Pulmonary artery endothelial cell (primary cell): Measurements from ENCODE around the gene EPB42. TPM values are rescaled to one million over a fixed set of nuclear protein-coding genes. Genes with fewer than 3 reads are reported as not detected.
"Not testable (repeated sequence)": the region's sequence is repeated elsewhere in the genome, so short reads cannot be mapped to it uniquely, and the experiment has no call there.

Source experiments
- DNase-seq: peaks from one replicate; pipeline ENCODE4 v3.0.0-alpha.2; 2011; ENCODE audit warnings: low read depth, low spot score
- total RNA-seq: library from RNA; depleted of rRNA; stranded (reverse); fragments of >200 nt; gene quantifications from 2 replicates; pipeline ENCODE4 v1.2.3, GENCODE V29; 2014

The EPB42 gene
- total RNA-seq, 1 donor from 2014 or later: not detected

DNA sequence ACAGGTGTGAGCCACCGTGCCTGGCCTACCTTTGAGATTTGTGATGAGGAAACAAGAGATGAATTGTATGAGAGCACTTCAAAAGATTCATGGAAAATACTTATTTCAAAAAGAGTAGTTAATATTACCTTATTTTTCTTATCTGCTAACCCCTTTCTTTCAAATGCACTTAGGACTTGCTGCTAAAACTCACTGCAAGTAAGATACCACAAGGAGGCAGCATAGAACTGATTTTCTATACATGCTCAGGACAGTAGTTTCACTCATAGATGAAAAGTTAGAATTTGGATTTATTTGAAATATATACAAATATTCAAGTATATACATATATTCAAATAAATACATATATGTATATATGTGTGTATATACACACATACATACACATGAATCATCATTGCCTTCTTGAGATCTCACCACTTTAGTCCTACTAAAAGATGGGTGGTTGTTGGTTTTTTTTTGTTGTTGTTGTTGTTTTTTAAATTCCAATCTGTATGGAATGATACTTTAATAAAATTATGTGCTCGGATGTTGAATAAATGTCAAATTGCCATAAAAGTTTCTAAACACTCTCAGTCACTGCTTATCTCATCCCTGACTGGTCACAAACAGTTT, 33.2 kb downstream of the EPB42 start:
- peak; percentile 39 for DNase-seq

GRCh38 chr15:43186003-43186353, 34.8 kb downstream of the EPB42 start:
- DNase-seq: no peak

GRCh38 chr15:43185157-43186002, 35.4 kb downstream of the EPB42 start, which contains the start of gene CCNDBP1:
CCNDBP1 (plus strand) TSS chr15:43185403; CDS start chr15:43185499, 96 bp downstream.
- no peak for DNase-seq

GRCh38 chr15:43184407-43185124, 36.3 kb downstream of the EPB42 start:
- DNase-seq: no peak

DNA sequence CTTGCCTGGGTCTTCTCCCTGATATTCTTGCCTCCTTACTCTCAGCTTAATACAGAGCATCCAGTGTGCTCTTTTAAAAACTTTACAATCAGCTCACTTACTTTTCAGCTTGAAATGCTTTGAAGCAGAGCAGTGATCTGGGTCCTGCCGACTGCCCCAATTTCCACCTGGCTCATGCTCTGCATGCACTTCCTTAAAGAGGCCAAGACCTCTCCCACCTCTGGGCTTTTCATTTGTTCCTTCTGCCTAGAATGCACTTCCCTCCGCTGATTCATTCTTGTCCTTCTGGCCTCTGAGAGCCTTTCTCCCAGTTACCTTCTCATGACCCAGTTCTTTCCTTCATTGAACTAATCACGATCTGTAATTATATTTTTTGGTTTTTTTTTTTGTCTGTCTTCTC, 37.5 kb downstream of the EPB42 start:
- no peak for DNase-seq

DNA sequence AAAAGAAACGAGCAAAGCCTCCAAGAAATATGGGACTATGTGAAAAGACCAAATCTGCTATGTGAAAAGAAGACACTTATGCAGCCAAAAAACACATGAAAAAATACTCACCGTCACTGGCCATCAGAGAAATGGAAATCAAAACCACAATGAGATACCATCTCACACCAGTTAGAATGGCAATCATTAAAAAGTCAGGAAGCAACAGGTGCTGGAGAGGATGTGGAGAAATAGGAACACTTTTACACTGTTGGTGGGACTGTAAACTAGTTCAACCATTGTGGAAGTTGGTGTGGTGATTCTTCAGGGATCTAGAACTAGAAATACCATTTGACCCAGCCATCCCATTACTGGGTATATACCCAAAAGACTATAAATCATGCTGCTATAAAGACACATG, 43.7 kb downstream of the EPB42 start:
- not testable (repeated sequence) for DNase-seq

DNA sequence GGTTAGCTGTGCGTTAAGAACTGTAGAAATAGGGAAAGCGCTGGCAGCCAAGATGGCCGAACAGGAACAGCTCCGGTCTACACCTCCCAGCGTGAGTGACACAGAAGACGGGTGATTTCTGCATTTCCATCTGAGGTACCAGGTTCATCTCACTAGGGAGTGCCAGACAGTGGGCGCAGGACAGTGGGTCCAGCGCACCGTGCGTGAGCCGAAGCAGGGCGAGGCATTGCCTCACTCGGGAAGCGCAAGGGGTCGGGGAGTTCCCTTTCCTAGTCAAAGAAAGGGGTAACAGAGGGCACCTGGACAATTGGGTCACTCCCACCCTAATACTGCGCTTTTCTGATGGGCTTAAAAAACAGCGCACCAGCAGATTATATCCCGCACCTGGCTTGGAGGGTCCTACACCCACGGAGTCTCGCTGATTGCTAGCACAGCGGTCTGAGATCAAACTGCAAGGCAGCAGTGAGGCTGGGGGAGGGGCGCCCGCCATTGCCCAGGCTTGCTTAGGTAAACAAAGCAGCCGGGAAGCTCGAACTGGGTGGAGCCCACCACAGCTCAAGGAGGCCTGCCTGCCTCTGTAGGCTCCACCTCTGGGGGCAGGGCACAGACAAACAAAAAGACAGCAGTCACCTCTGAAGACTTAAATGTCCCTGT, 45.0 kb downstream of the EPB42 start:
- not testable (repeated sequence) for DNase-seq

- no peak for DNase-seq
Observed at GRCh38 chr15:43169888-43170287, 50.9 kb downstream of the EPB42 start.

DNA sequence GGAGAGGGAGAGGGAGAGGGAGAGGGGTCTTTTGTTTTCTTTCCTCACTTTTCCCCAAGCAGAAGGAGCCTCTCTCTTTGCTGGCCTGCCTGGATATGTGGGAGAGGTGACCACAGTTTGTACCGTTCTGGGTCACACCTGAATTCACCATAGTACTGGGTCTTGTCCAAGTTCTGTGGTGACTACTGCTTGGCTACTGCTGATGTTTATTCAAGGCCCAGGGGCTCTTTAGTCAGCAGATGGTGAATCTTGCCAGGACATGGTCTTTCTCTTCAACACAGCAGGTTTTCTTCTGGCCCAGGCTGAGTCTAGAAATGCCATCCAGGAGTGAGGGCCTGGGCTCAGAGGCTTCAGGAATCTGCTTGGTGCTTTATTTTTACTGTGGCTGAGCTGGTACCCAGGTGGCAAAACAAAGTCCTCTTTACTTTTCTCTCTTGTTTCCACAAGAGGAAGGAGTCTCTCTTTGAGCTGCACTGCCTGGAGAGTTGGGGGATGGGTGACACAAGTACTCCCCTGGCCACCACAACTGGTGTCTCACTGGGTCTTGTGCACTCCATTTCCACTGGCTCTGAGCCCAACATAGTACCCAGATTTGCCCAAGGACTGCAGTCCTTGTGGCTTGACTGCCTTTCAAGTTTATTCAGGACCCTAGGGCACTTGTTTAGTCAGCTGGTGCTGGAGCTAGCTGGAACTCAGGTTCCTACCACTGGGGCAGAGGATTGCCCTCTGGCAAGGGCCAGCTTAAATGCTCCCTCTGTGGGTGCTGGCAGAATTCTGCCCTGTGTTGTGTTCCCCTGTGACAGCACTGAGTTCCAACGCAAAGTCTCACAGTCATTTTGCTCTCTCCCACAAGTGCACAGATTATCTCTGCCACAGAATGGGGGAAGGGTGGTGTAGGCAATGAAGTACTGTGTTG, 52.4 kb downstream of the EPB42 start:
- DNase-seq: no peak

DNA sequence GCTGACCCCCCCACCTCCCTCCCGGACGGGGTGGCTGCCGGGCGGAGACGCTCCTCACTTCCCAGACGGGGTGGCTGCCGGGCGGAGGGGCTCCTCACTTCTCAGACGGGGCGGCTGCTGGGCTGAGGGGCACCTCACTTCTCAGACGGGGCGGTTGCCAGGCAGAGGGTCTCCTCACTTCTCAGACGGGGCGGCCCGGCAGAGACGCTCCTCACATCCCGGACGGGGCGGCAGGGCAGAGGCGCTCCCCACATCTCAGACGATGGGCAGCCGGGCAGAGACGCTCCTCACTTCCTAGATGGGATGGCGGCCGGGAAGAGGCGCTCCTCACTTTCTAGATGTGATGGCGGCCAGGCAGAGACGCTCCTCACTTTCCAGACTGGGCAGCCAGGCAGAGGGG, 53.6 kb downstream of the EPB42 start:
- DNase-seq: not testable (repeated sequence)

DNA sequence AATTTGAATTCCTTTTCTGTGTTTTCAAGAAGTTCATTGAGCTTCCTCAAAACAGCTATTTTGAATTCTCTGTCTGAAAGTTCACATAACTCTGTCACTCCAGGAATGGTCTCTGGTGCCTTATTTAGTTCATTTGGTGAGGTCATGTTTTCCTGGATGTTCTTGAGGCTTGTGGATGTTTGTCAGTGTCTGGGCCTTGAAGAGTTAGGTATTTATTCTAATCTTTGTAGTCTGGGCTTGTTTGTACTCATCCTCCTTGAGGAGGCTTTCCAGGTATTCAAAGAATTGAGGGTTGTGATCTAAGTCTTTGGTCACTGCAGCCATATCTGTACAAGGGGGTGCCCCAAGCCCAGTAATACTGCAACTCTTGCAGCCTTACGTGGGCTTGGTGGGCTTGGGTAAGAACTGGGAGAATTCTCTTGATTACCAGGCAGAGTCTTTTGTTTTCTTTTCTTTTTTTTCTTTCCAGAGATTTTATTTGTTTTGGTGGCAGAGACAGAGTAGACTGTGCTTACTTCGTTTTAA, 55.0 kb downstream of the EPB42 start:
- no peak for DNase-seq

DNA sequence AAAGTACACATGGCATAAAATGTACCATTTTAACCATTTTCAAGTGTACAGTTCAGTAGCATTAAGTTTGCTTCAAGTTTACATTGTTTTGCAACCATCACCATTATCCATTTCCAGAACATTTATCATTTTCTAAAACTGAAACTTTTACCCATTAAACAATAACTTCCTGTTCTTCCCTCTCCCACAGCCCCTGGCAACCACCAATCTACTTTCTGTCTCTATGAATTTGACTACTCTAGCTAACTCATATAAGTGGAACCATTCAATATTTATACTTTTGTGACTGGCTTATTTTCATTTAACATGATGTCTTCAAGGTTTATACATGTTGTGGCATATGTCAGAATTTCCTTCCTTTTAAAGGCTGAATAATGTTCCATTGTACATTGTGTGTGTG, 67.5 kb downstream of the EPB42 start:
- no peak for DNase-seq

GRCh38 chr15:43151688-43152087, 69.1 kb downstream of the EPB42 start:
- no peak for DNase-seq

GRCh38 chr15:43150191-43150929, 70.5 kb downstream of the EPB42 start:
- no peak for DNase-seq

Other genes starting within 250 kb of the EPB42 start
- 25.7 and 39.5 TPM in 2 replicates for gene UBR1, start 115.0 kb downstream of the EPB42 start, total RNA-seq
- 15.4 and 18.6 TPM in 2 replicates for gene TMEM62, start 87.4 kb downstream of the EPB42 start, total RNA-seq
- gene CCNDBP1, start 35.6 kb downstream of the EPB42 start, total RNA-seq: 72.9 and 74.8 TPM in 2 replicates
- gene TGM5, start 45.9 kb upstream of the EPB42 start, total RNA-seq: not detected in 2 replicates
- not detected in 2 replicates for gene TGM7, start 81.2 kb upstream of the EPB42 start, total RNA-seq
- 5.5 and 9.2 TPM in 2 replicates for gene LCMT2, start 109.6 kb upstream of the EPB42 start, total RNA-seq
- gene ZSCAN29, start 150.0 kb upstream of the EPB42 start, total RNA-seq: 14.6 and 23.7 TPM in 2 replicates
- 12.7 and 21.3 TPM in 2 replicates for gene TUBGCP4, start 150.1 kb upstream of the EPB42 start, total RNA-seq